Amniotic stem cell (primary cell): ENCODE data around the gene SNAPC4.

Experiments
- DNase-seq: peaks from one replicate; lab custom pipeline; 2025; lab: John Stamatoyannopoulos, UW

Gene SNAPC4

DNA sequence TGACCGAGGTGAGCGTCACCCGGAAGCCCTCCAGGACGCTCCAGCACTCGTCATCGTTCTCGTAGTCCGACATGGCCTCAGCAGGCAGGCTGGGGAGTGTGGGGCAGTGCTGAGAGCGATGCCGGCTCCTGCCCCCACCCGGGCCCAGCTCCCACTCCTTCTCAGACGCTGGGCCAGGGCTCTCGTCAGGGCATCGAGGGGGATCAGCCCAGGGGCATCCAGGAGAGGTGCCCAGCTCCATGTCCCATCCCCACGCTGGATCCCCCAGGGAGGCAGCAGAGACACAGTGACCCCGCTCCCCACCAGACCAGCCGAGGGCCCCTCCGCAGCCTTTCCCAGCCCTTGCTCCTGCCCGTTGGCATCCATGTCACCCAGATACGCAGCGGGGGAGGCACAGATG lies 28.0 kb downstream of the SNAPC4 start:
- DNase-seq: no peak

DNA sequence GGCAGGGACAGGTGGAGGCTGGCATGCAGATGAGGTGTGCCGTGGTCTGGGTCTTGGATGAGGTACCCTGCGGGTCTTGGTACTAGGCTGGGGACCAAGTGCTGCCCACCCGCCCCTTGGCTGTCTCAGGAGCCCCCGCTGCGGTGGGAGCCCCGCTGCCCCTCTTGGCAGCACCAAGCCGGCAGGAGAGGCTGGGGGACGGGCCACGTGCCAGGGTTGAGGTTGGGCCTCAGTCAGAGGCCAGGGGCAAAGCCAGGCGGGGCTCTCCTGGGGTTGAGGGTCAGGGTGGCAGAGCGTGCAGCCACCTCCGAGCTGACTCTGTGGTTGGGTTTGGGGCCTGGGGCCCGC lies 28.5 kb downstream of the SNAPC4 start:
- DNase-seq: no peak

DNA sequence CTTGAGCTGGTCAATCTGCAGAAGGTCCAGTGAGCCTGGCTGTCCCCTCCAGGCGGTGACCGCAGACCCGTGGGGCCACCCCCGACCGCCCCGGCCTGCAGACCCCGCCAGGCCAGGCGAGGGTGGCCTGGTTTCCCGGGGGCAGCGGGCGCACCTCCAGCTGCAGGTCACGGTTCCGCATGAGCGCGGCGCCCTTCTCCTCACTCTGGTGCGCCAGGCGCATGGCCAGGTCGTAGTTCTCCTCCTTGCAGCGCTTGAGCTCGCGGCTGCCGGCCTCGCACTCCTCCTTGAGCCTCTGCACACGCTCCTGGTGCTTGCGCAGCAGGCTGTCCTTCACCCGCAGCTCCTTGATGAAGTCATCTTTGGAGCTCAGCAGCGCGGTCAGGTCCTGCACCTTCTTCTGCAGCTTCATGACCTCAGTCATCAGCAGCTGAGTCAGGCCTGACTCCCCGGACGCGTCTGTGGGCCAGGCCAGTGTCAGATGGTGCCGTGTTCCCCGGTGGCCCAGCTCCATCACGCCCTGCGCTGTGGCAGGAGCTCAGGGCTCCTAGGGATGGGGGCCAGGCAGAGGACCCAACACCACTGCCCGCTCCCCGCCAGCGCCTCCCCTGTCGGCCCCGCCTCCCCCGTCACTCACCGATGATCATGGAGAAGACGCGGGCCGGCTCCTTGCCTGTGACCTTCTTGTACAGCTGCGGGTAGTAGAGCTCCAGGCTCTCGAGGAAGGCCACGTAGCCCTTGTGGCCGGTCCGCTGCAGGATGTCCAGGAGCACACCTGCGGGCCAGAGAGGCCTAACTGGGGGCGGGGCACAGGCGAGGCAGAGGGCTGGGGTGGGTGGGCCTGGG lies 29.1 kb downstream of the SNAPC4 start:
- no peak for DNase-seq

DNA sequence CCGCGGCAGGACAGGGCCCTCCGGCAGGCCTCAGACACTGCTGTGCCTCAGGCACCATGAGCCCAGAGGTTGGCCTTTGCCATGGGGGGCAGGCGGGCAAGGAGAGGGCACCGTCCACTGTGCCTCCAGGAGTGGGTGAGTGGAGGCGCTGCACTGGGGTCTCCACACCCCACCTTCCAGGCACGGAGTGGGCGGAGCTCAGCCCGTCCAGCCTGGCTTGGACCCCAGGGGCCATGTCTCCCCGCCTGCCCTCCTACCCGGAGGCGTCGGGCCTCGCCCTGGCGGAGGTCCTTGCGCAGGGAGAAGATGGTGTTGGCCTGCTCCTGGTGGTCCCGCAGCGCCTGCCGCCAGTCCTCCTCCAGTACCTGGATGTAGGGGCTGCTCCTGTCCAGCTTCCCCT lies 29.9 kb downstream of the SNAPC4 start:
- DNase-seq: no peak

DNA sequence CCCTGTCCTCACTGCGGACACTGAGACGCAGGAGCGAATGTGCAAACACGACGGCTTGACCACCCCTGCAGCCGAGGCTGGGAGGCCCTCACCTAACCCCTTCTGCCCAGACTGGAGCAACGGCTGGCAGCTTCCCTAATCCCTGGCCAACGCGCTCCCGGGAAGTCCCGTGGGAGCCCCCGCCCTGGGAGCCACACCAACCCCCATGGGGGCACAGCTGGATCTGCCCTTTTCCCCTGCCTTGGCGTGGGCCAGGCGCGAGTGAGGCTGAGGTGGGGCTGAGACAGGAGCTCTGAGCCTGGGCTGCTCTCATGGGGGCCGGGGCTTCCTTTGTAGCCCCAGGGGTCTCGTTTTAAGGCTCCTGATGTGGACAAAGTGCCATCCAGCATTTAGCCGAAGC lies 31.8 kb downstream of the SNAPC4 start:
- no peak for DNase-seq

DNA sequence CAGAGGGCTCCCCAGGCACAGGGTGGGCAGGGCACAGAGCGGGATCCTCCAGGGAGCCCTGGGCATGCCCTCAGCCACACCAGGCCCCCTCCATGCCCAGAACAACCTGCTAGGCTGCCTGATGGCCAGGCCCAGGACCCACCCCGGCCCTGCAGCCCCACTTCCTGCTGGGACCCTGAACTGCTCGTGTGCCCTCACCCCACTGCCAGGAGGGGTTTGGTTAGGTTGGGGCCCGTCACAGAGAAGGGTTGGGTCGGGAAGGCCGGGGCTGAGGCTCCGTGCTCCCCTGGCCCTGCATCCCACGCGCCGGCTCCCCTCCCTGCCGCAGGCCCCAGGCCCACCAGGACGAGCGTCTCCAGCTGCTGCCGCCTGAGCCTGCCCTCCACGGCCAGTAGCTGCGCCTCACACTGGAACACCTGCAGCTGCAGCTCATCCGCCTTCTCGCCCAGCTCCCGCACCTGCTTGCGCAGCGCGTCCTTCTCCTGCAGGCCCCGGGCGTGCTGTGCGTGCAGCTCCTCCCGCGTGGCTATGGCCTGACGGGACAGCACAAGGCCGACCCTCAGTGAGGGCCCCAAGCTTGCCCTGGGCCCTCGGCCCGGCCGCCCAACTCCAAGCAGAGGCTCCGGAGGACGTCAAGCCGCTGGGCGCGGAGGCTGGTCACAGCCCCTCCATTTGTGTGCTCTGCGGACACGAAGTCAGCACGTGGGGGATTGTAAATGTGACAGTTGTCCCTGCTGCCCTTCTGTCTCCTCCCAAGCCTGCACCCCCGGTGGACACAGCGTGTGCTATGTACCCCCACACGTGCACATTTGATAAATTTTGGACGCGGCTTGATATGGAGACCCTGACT lies 32.4 kb downstream of the SNAPC4 start:
- DNase-seq: no peak

DNA sequence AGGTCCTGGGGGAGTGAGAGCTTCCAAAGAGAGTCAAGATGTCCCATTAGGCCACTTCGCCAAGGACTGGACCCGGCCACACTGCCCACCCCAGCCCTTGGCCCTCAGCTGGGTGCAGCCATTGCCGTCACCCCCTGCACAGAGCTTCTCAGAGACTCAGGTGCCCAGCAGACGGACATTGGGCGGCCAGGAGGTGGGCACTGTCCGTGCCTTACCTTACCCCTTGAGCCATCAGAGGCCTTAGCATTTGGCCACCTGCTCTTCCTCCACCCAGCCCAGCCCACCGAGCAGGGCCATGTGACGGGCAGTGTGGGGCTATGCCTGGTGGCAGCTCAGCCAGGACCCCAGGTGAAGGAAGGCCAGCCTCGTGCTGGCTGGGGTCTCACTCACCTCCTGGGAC lies 33.1 kb downstream of the SNAPC4 start:
- no peak for DNase-seq

DNA sequence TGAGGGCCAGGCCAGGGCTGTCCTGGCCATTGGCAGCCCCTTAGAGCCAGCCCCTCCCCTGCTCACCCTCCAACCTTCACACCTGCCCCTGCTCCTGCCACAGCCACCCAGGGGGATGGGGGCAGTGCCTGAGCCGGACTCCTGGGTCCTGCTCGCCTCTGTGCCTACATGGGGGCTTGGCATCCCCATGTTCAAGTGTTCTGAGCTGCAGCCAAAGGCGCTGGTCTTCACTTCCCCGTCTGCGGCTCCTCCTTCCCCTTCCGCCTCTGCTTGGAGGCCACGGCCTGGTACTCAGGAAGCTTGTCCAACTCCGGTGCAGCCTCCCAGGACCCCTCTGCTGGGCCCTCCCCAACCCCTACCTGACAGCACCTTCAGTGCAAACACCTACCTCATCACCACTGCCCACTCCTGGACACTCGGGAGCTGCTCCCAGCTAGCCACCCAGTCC lies 34.2 kb downstream of the SNAPC4 start:
- DNase-seq: no peak

DNA sequence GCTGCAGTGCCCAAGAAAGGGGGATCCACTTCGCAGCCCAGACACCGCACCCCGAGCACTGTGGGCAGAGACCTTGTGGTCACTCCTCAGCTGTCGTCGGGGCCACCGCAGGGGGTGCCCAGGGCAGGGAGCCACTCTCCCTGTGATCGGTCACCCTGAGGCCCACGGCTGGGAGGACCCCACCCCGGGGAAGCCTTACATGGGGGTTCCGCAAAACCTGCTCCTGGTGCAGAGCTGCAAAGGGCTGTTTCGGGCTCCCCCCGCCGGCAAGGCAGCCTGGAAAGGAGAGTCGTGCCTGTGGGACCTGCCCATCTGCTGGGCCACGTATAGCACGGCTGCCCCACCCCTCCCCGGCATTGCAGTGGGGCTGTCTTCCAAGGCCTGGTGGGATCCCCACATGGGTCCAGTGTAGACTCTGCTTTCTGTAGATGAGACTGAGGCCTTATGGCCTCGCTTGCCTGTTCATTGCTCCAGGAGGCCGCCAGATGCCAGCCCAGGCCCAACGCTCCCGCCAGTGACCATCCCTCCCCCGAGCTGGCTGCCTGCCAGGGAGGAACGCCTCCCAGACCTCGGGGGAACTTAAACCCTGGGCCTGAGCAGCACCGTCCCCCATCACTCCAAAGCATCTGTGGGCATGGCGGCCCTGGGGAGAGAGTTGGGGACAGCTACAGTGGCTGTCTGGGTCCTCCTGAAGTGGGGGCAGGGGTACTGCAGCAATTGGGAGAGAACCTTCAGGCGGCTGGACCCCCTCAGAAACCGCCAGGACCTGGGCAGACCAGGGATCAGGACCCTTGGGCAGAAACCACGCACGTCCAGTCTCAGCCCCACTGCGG lies 34.8 kb downstream of the SNAPC4 start:
- no peak for DNase-seq

DNA sequence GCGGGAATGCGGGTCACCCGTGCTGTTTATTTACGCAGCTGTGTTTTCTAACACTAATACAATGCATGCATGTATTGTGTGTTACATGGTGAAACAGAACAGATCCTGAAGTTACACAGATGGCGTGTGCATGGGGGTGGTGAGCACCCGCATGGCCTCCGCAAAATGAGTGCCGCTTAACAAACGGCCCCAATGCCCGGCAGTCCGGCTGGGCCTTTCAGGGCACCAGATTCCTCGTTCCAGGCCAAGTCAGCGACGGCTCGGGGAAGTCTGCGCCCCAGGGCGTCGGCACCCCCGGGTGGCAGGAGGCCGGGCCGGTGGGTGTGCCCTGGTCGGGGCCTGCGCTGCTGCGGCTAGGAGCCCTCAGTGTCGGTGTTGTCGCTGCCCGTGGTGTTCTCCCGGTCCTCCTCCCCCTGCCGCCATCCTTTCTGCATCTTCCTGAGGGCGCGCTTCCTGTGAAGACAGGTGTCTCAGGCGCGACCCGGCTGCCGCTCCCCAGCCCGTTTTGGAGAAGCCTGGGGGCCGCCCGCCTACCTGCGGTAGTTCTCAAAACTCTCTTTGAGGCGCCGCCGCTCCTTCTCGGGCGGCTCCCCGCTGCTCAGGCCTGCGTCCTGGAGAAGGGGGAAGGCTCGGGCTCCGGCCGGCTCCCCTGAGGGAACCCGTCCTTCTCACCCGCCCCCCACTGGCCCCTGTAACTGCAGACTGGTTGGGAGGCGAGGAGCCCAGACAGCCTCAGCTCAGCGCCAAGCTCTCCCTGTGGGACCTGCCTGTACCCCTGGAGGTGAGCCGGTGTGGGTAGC lies 35.8 kb downstream of the SNAPC4 start:
- no peak for DNase-seq

DNA sequence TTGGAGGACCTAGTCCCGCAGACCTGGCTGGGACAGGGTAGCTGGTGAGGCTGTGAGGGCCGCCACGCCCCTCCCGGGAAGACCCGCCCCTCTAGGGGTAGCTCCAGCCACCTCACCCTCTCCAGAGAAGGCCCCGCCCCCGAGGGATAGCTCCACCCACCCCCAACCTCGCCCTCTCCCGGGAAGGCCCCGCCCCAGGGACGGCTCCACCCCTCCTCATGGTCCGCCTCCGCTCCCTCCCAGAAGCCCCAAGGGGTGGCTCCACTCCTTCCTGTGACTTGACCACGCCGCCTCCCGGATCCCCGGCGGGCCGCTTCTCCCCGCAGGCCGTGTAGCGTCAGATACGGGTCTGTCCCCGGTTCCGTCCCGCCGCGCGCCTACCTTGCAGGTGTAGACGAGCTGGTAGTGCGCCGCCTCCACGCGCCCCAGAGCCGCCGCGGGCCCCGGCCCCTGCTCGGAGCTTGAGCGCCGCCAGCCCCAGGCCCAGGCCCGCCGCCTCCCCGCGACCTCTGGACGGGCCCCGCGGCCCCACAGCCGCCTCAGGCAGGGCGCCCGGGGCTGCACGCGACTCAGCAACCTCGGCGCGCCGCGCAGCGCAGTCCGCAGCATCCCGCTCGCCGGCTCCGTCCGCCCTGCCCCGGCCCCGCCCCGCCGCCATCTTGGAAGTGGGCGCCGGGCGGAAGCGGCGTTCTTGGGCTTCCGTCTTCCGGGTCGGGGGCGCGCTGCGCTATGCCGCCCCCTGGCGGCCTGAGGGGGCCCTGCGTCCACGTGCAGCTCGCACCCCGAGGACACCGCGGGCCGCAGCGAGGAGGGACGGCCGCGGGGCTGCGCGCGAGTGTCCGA lies 36.6 kb downstream of the SNAPC4 start, which contains the start of gene DNLZ:
DNLZ (minus strand) TSS at position 639 of the 843 bp plus-strand sequence; CDS start at position 609, 30 bp downstream.
- DNase-seq: peak; percentile 87

DNA sequence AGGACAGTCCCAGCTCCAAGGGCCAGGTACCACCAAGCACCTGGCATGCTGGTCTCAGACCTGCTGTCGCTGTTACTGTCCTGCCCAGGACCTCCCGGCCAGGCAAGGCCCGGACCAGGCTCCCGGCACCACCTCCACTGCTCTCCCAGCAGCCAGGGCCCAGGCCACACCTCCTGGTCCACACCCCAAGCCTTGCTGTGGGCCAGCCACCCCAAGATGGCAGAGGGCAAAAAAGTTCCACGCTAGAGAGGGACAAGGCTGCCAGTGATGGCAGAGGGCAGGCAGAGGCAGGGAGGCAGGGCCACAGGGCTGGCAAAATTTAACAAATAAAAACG lies 37.6 kb downstream of the SNAPC4 start:
- DNase-seq: no peak

DNA sequence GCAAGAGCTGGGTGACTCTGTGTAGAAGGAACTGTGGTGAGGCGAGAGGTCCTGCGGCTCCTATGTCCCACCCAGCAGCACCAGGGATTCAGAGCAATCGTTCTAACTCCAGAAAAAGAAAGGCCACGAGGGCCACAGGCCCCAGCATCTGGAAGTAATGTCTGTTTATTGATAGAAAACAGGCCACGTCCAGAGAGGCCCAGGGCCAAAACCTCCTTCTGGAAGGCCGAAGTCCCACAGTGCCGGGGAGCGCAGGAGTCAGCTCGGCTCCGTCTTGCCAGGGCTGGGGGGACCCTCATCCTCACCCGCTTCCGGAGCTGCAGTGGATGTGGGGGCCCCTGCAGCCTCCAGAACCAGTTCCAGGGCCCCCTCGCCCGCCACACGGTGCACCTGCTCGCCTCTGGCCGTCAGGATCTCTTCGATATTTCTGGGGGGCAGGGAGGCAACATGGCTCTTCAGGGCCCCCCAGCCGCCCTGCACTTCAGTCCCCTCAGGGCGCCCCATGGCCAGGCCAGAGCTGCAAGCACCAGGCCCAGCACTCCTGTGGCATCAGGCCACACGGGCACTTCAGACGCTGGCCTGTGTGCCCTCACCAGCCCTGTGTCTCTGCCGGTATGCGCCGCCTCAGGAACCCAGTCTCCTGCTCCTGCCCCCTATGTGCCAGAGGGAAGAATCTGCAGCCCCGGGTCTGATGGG lies 38.1 kb downstream of the SNAPC4 start:
- no peak for DNase-seq

DNA sequence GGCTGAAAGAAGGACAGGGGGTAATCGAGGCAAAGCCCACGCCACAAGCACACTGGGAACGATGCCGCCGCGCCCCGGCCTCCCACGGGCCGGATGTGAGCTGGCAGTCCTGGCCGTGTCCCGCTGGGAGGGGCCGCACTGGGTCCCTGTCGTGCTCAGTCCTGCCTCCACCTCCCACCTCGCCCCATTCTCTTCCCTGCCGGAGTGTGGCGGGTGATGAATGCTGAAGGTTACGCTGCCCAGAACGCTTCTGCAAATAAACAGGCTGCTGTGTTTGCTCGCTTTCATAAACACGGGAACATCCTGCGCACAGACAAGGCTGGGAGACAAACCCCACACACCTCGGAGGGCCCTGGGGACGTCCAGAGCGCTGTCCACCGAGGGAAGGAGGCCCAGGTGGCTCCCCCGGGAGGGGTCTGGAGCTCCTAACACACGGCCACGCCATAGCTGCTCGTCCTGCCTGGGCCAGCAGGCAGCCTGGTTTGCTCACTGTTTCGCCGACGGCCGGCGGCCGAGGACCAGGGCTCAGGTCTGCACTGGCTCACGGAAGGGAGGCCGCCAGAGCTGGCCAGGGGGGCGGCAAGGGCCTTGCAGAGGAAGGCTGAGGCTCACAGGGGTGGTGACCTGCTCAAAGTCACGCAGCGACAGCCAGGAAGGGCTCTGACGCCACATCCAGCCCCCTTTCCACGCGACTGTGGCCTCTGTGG lies 38.8 kb downstream of the SNAPC4 start:
- DNase-seq: no peak

DNA sequence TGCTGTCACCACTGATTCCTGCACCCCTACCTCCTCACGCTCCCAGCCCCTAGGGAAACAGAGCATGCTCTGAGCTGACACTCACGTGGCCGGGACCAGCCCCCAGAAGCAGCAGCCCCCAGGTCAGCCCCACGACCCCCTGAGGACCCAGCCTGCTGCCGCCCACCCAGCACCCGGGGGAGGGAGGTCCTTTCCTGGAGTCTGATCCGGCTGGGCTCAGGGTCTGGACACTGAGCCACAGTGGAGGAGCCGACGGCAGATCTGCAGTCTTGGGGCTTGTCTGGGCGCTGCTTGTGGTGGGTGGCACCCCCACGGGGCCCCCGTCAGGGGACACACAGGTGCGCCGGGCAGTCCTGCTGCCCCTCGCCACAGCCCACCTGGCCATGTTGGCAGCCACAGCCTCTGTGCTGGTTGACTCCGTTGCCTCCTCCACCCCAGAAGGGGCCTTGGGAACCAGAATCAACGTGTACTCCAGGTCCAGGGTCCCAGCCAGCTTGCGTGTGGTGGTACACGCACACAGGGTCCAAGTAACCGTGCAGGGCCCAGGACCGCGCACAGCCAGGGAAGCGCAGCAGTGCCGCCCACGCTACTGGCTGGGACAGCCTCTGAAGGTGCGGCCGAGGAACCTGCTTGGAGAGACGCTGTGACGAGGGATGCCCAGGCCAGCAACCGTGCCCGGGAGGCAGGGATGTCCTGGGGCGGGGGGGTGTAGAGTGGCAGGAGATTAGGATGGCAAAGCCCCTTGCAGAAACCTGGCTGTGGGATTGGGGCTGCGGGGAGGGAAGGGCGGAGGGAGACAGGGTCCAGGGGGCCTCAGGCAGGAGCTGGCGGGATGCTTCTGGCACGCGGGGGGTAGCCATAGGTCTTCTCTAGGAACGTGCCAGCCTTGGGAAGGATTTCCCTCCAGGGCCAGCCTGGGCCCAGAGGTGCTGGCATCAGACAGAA lies 39.9 kb downstream of the SNAPC4 start:
- DNase-seq: no peak

DNA sequence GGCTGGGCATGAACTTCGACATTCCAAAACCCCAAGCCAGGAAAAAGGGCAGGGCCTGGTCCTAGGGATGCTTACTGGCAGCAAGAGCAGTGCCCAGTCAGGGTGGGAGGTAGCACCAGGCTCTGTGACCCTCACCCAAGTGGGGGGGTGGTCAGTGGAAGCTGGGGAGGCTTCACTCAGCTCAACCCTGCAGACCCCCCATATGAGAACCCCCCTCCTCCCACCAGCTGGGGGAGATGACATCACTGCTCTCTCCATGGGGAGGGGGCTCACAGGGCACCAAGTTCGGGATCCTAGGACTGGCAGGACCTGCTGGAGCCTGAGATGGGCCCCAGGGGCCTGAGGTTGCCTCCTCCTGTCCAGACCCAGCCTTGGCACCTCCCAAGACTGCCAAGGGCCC lies 41.1 kb downstream of the SNAPC4 start:
- DNase-seq: no peak

DNA sequence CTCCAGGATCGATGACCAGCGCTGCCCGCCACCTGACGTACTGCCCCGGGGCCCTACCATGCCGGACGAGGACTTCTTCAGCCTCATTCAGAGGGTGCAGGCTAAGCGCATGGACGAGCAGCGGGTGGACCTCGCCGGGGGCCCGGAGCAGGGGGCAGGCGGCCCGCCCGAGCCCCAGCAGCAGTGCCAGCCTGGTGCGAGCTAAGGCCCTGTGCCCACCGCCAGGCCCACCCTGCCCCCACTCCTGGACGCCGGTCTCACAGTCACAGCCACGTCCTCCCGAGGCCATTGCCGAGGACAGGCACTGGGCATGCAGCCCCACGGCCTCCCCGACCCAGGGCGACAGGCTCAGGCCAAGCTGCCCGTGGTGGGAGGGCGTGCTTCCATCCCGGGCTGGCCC lies 42.0 kb downstream of the SNAPC4 start:
- no peak for DNase-seq

DNA sequence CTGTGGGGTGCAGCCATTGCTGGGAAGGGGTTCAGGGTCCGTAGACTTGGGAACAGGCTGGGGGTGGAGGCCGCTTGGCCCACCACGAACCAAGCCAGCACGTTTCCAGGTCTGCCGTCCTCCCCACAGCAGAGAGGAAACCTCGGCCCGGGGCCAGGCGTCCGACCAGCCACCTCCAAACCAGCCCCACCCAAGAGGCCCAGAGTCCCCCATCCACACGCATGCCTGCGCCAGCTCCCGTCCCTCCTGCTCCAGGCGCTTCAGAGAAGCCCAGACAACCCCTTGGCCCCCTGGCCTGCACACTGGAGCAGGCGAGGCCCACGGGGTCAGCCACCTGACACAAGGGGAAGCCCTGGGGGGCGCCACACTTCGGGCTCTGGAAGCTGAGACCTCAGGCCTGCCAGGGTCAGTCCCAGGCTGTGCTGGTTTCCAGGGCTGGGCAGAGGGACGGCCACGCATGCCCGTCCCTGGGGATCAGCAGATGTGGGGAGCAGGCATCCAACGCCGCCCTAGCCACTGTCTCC lies 42.7 kb downstream of the SNAPC4 start:
- DNase-seq: no peak
